NCI-H1930 (cell line): ENCODE data around the gene ATP8A2.

Source experiments
- DNase-seq, 2 experiments: peaks; one replicate each; lab custom pipeline; 2025; lab: John Stamatoyannopoulos, UW

The ATP8A2 gene

GRCh38 chr13:25384758-25385410 lies 13.1 kb downstream of the ATP8A2 start:
- DNase-seq: no peak

GRCh38 chr13:25391932-25392331 lies 20.2 kb downstream of the ATP8A2 start:
- no peak for DNase-seq

GRCh38 chr13:25394402-25395060 lies 22.8 kb downstream of the ATP8A2 start:
- DNase-seq: no peak

GRCh38 chr13:25397763-25398162 lies 26.0 kb downstream of the ATP8A2 start:
- DNase-seq: no peak

- DNase-seq: no peak
Observed at GRCh38 chr13:25400925-25401324, 29.2 kb downstream of the ATP8A2 start.

- no peak for DNase-seq
Observed at GRCh38 chr13:25401958-25402357, 30.2 kb downstream of the ATP8A2 start.

- peak; percentile 38 to 44 for DNase-seq
Observed at GRCh38 chr13:25406377-25406776, 34.6 kb downstream of the ATP8A2 start.

GRCh38 chr13:25409938-25410337 lies 38.2 kb downstream of the ATP8A2 start:
- DNase-seq: no peak

GRCh38 chr13:25415241-25415640 lies 43.5 kb downstream of the ATP8A2 start:
- DNase-seq: no peak

GRCh38 chr13:25417535-25417934 lies 45.8 kb downstream of the ATP8A2 start:
- no peak for DNase-seq

- DNase-seq: no peak
Observed at GRCh38 chr13:25420161-25420560, 48.4 kb downstream of the ATP8A2 start.

GRCh38 chr13:25421612-25422011 lies 49.8 kb downstream of the ATP8A2 start:
- no peak for DNase-seq

GRCh38 chr13:25422153-25422552 lies 50.4 kb downstream of the ATP8A2 start:
- no peak for DNase-seq

- DNase-seq: no peak
Observed at GRCh38 chr13:25423831-25424230, 52.1 kb downstream of the ATP8A2 start.

GRCh38 chr13:25429466-25429865 lies 57.7 kb downstream of the ATP8A2 start:
- no peak for DNase-seq

GRCh38 chr13:25432691-25433090 lies 60.9 kb downstream of the ATP8A2 start:
- DNase-seq: no peak

- no peak for DNase-seq
Observed at GRCh38 chr13:25440061-25440460, 68.3 kb downstream of the ATP8A2 start.

- no peak for DNase-seq
Observed at GRCh38 chr13:25446261-25446660, 74.5 kb downstream of the ATP8A2 start.

- no peak for DNase-seq
Observed at GRCh38 chr13:25447396-25447795, 75.6 kb downstream of the ATP8A2 start.

GRCh38 chr13:25453850-25454365 lies 82.1 kb downstream of the ATP8A2 start:
- no peak for DNase-seq

GRCh38 chr13:25455146-25455545 lies 83.4 kb downstream of the ATP8A2 start:
- DNase-seq: no peak

- no peak for DNase-seq
Observed at GRCh38 chr13:25457566-25457965, 85.8 kb downstream of the ATP8A2 start.

GRCh38 chr13:25462301-25463125 lies 90.7 kb downstream of the ATP8A2 start:
- no peak for DNase-seq
